Liver (tissue), 9 donors: ENCODE measurements around the gene HOXA7. TPM values are rescaled to one million over a fixed set of nuclear protein-coding genes. Genes with fewer than 3 reads are reported as not detected.

Source experiments
- DNase-seq: peaks from one replicate; pipeline ENCODE4 v3.0.0-alpha.2; 2017; ENCODE audit warnings: low spot score
- H3K27ac ChIP-seq, 2 donors: one replicate each; pipeline ENCODE4 v1.7.0; 2013; ENCODE audit warnings: inconsistent platforms in 2 of 2, low read length in 2 of 2, control low read depth in 1 of 2, low read depth in 1 of 2, mild to moderate bottlenecking in 1 of 2
- H3K27me3 ChIP-seq, 4 donors: one replicate each; pipeline versions ENCODE4 v1.6.1 to v1.7.0; 2013; ENCODE audit warnings: low read length in 3 of 4, inconsistent platforms in 1 of 4, mild to moderate bottlenecking in 1 of 4, moderate library complexity in 1 of 4; ENCODE audit not compliant: control insufficient read depth in 4 of 4, insufficient read depth in 4 of 4
- H3K36me3 ChIP-seq, 4 donors: one replicate each; pipeline versions ENCODE4 v1.6.1 to v1.7.0; 2013; ENCODE audit warnings: low read length in 3 of 4, mild to moderate bottlenecking in 3 of 4, low read depth in 1 of 4, moderate library complexity in 1 of 4; ENCODE audit not compliant: control insufficient read depth in 4 of 4, insufficient read depth in 3 of 4
- H3K4me1 ChIP-seq, 4 donors: one replicate each; pipeline versions ENCODE4 v1.6.1 to v1.7.0; 2013; ENCODE audit warnings: low read length in 3 of 4, mild to moderate bottlenecking in 3 of 4, moderate library complexity in 1 of 4; ENCODE audit not compliant: control insufficient read depth in 4 of 4, insufficient read depth in 4 of 4
- H3K4me3 ChIP-seq, 3 donors: one replicate each; pipeline versions ENCODE4 v1.6.1 to v1.7.0; 2013; ENCODE audit warnings: low read length in 3 of 3, control low read depth in 1 of 3, low read depth in 1 of 3, mild to moderate bottlenecking in 1 of 3
- H3K9ac ChIP-seq, 2 donors: one replicate each; pipeline ENCODE4 v1.7.0; 2013; ENCODE audit warnings: low read length in 2 of 2, mild to moderate bottlenecking in 2 of 2, moderate library complexity in 2 of 2, control low read depth in 1 of 2, low read depth in 1 of 2
- H3K9me3 ChIP-seq, 4 donors: one replicate each; pipeline versions ENCODE4 v1.6.1 to v1.7.0; 2013; ENCODE audit warnings: low read length in 3 of 4; ENCODE audit not compliant: control insufficient read depth in 4 of 4
- ATF3 ChIP-seq: IDR thresholded peaks from 2 replicates; pipeline ENCODE4 v1.6.1; 2016; ENCODE audit warnings: antibody characterized with exemption
- EGR1 ChIP-seq, 2 donors: IDR thresholded peaks; 2 replicates each; pipeline ENCODE4 v1.6.1; 2016 to 2018; ENCODE audit warnings: antibody characterized with exemption in 2 of 2, low read depth in 2 of 2
- FOXA1 ChIP-seq: IDR thresholded peaks from 2 replicates; pipeline ENCODE4 v1.6.1; 2016; ENCODE audit warnings: antibody characterized with exemption
- FOXA2 ChIP-seq: IDR thresholded peaks from 2 replicates; pipeline ENCODE4 v1.6.1; 2016; ENCODE audit warnings: antibody characterized with exemption
- HNF4A ChIP-seq, 2 donors: conservative IDR thresholded peaks; 2 replicates each; pipeline ENCODE4 v1.6.1; 2016; ENCODE audit warnings: antibody characterized with exemption in 2 of 2, mild to moderate bottlenecking in 2 of 2
- HNF4G ChIP-seq: IDR thresholded peaks from 2 replicates; pipeline ENCODE4 v1.6.1; 2016; ENCODE audit warnings: antibody characterized with exemption
- JUND ChIP-seq, 2 donors: IDR thresholded peaks; 2 replicates each; pipeline ENCODE4 v1.6.1; 2016; ENCODE audit warnings: antibody characterized with exemption in 2 of 2
- NR2F2 ChIP-seq: IDR thresholded peaks from 2 replicates; pipeline ENCODE4 v1.6.1; 2016; ENCODE audit warnings: antibody characterized with exemption
- RAD21 ChIP-seq, 2 donors: IDR thresholded peaks; 2 replicates each; pipeline ENCODE4 v1.6.1; 2016; ENCODE audit warnings: antibody characterized with exemption in 2 of 2, mild to moderate bottlenecking in 2 of 2
- REST ChIP-seq: IDR thresholded peaks from 2 replicates; pipeline ENCODE4 v1.6.1; 2016; ENCODE audit warnings: antibody characterized with exemption, mild to moderate bottlenecking
- SP1 ChIP-seq: IDR thresholded peaks from 2 replicates; pipeline ENCODE4 v1.6.1; 2018; ENCODE audit warnings: antibody characterized with exemption, mild to moderate bottlenecking
- TAF1 ChIP-seq: conservative IDR thresholded peaks from 2 replicates; pipeline ENCODE4 v1.6.1; 2016; ENCODE audit warnings: antibody characterized with exemption, mild to moderate bottlenecking
- YY1 ChIP-seq: IDR thresholded peaks from 2 replicates; pipeline ENCODE4 v1.6.1; 2016; ENCODE audit warnings: antibody characterized with exemption, mild to moderate bottlenecking
- ZBTB33 ChIP-seq: IDR thresholded peaks from 2 replicates; pipeline ENCODE4 v1.6.1; 2016; ENCODE audit warnings: antibody characterized with exemption
- WGBS: extraction: QIAGEN DNeasy Blood & Tissue Kit; methylation state at CpG from one replicate; pipeline ENCODE4 v1.1.7; 2013; 5-methylcytosine and 5-hydroxymethylcytosine counted together
- polyA plus RNA-seq, 2 donors: library from polyadenylated mRNA; stranded (reverse) in 1 of 2; unstranded in 1 of 2; fragments of 200-250 nt in 1 of 2; fragments of >200 nt in 1 of 2; fragmentation: Nextera tagmentation in 1 of 2; extraction: Ambion mirVana in 1 of 2; gene quantifications; one replicate each; pipeline versions ENCODE4 v1.2.1 to v1.2.3, GENCODE V29; 2013 to 2015
- total RNA-seq, 2 donors: library from RNA; depleted of rRNA; stranded (reverse); fragments of >200 nt; gene quantifications; one replicate each; pipeline ENCODE4 v1.2.3, GENCODE V29; 2014
- TF ChIP-seq, protein P1 (sequence below): fragments of 150-350 bp; IDR thresholded peaks from 2 replicates; pipeline ENCODE4 v1.5.1; 2017; ENCODE audit warnings: improper control_type of control experiment, low read depth, low read length; ENCODE audit not compliant: missing input control
- TF ChIP-seq, protein P2 (sequence below): IDR thresholded peaks from 2 replicates; pipeline ENCODE4 v1.6.1; 2016; ENCODE audit warnings: antibody characterized with exemption
- donor health status: healthy.
- donor health status: healthy.
- donor health status: healthy.
- donor health status: healthy.
- donor health status: healthy.

Gene HOXA7
- total RNA-seq (under 1 TPM; under 0.01 to 0.05 TPM), polyA plus RNA-seq (not detected)

- Histone ChIP-seq H3K27me3 (peaks cover 15 to 53% (median 39%) of the 10 kb centered on the region in 4 donors), H3K4me3 (no peak within 1 kb of the TSS), H3K9me3 (peaks cover 0 to 5% (median 0%) of the 10 kb centered on the region in 4 donors), H3K9ac (no peak within 1 kb of the TSS), H3K4me1 (peaks cover 16 to 38% (median 20%) of the 10 kb centered on the region in 4 donors), H3K27ac (no peak within 1 kb of the TSS), H3K36me3 (no peaks in the 10 kb centered on the region)
- WGBS = 5% methylated on average over 33 of the region's 33 CpGs
- no peak for DNase-seq
- TF ChIP-seq, protein P1, sequence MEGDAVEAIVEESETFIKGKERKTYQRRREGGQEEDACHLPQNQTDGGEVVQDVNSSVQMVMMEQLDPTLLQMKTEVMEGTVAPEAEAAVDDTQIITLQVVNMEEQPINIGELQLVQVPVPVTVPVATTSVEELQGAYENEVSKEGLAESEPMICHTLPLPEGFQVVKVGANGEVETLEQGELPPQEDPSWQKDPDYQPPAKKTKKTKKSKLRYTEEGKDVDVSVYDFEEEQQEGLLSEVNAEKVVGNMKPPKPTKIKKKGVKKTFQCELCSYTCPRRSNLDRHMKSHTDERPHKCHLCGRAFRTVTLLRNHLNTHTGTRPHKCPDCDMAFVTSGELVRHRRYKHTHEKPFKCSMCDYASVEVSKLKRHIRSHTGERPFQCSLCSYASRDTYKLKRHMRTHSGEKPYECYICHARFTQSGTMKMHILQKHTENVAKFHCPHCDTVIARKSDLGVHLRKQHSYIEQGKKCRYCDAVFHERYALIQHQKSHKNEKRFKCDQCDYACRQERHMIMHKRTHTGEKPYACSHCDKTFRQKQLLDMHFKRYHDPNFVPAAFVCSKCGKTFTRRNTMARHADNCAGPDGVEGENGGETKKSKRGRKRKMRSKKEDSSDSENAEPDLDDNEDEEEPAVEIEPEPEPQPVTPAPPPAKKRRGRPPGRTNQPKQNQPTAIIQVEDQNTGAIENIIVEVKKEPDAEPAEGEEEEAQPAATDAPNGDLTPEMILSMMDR = no peak
- TF ChIP-seq RAD21 (IDR thresholded peaks at IDR 0.05) (no peak), NR2F2 (no peak), ATF3 (no peak), JUND (IDR thresholded peaks at IDR 0.05) (no peak), ZBTB33 (no peak)
Measured at GRCh38 chr7:27156508-27156898, at the start of gene HOXA7. TSS of gene HOXA7 (minus strand) at chr7:27156675. CDS start at chr7:27156545, 130 bp downstream.

DNA sequence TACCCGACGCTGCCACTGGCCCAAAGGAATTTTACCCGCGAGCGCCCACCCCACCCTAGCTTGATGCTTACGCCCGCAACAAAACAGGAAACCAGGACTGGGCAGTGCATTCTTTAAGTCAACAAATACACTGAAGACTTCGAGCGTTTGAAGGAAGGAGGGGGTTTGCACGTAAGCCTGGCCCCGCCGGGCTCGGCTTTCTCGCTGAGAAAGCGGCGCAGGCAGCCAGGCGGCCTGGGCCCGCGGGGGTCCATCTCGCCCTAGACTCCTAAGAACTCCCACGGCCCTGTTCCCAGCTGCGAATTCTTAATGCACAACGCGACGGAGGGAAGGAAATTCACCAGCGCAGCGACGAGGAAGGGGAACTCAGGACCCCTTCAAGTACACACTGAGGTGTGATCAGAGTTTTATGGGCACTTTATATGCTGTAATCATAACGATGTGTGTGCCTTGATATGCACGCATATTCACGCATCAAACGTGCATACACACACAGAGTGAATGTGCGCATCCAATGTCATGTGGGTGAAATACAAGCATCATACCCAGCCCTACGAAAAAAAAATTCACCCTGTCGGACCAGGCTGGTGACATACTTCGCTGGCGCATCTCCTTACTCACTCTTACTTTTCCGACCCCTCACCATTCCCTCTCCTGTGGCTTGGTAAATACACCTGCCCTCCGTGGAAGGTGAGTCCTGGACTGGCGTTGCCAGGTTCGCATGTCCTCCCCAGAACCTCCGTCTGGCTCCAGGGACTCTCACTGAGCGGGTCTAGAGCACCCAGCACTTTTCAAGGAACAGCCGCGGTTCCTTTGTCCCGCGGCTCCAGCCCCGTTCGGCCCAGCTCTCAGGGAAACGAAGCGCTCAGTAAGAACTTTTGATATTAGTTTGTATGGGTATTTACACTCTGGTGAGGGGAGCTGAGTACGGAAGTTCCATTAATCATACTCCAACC lies 49.1 kb upstream of the HOXA7 start:
- Histone ChIP-seq H3K27me3 (peaks cover 0 to 49% (median 19%) of the 10 kb centered on the region in 4 donors), H3K9me3 (peaks cover 0 to 5% (median 0%) of the 10 kb centered on the region in 4 donors), H3K4me3 (peak overlapping the region in 1 of 3 donors; percentile 16), H3K27ac (no peak overlapping the region), H3K36me3 (no peaks in the 10 kb centered on the region), H3K4me1 (peaks cover 11 to 23% (median 17%) of the 10 kb centered on the region in 4 donors), H3K9ac (no peak overlapping the region)
- DNase-seq = peak; percentile 20
- 9% methylated on average over 52 of the region's 52 CpGs for WGBS
- TF ChIP-seq HNF4A (conservative IDR thresholded peaks at IDR 0.05) (no peak), JUND (IDR thresholded peaks at IDR 0.05) (no peak), FOXA2 (no peak), NR2F2 (no peak), FOXA1 (no peak), ZBTB33 (no peak), REST (no peak), YY1 (no peak), EGR1 (IDR thresholded peaks at IDR 0.05; ENCODE audit: low read depth in 2 of 2) (no peak), TAF1 (no peak), ATF3 (no peak), SP1 (no peak), HNF4G (no peak), RAD21 (IDR thresholded peaks at IDR 0.05) (no peak)
- TF ChIP-seq, protein P1 = no peak
- TF ChIP-seq, protein P2, sequence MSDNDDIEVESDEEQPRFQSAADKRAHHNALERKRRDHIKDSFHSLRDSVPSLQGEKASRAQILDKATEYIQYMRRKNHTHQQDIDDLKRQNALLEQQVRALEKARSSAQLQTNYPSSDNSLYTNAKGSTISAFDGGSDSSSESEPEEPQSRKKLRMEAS = no peak
